Mesothelial cell of epicardium (in vitro differentiated cells): Measurements from ENCODE around the gene ATP6V0B. TPM values are rescaled to one million over a fixed set of nuclear protein-coding genes. Genes with fewer than 3 reads are reported as not detected.

Source experiments
- DNase-seq, 2 experiments: peaks; one replicate each; pipeline ENCODE4 v3.0.0; 2021; ENCODE audit warnings: low spot score in 2 of 2; ENCODE audit not compliant: unreplicated experiment in 2 of 2
- H3K27ac Mint-ChIP-seq: 2 replicates; pipeline ENCODE4 v1.8.0; 2021; ENCODE audit warnings: mixed read lengths
- H3K27me3 Mint-ChIP-seq: 2 replicates; pipeline ENCODE4 v1.8.0; 2021; ENCODE audit warnings: low read depth, mixed read lengths
- H3K36me3 Mint-ChIP-seq: 2 replicates; pipeline ENCODE4 v1.8.0; 2021; ENCODE audit warnings: mixed read lengths
- H3K4me1 Mint-ChIP-seq: 2 replicates; pipeline ENCODE4 v1.8.0; 2021; ENCODE audit warnings: mixed read lengths
- H3K4me3 Mint-ChIP-seq: 2 replicates; pipeline ENCODE4 v1.8.0; 2021; ENCODE audit warnings: mild to moderate bottlenecking, moderate library complexity, mixed read lengths
- H3K9me3 Mint-ChIP-seq: 2 replicates; pipeline ENCODE4 v1.8.0; 2021; ENCODE audit warnings: mixed read lengths
- total RNA-seq: library from RNA; stranded (reverse); gene quantifications from 3 replicates; pipeline ENCODE4 v1.2.1, GENCODE V29; 2021
- TF ChIP-seq, protein P1 (sequence below): fragments of 200-600 bp; sonication (generic); IDR thresholded peaks from one replicate; pipeline ENCODE4 v1.5.0; 2021; ENCODE audit warnings: antibody characterized with exemption; ENCODE audit not compliant: unreplicated experiment

Gene ATP6V0B
- total RNA-seq, 1 donor from 2014 or later, result 72.8 TPM

DNA sequence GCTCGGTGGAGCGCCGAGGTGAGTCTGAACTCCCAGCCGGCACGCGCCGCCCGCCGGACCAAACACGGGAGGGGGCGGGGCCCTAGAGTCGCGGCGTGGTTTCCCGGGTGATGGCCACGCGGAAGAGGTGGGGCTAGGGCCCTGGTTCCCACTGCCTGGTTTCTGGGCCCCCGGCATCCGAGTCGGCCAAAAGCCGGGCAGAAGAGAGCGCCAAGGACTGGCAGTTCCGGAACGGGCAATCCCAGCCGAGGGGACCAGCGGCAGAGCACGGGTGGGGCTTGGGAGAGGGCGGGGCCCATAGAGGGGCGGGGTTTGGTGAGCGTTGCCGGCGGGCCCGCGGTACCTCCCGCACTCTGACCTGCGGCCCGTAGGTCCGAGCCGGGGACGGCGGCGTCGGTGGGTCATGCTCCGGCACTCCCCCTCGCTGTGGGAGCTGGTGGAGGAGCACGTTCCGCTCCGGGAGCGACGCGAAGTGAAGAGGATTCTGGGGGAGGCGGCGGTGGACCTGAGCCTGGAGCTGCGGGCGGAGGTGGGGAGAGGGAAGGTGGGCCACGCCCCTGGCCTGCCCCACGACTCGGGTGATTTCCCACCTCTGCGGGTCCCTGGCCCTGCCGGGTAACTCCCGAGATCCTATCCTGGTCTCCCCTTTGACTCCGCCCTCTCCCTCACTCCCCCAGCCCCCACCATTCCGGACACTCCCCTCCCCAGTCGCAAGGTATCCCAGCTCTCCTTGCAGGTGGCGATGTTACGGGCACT is 16.9 kb downstream of the ATP6V0B start, which contains the start of gene CCDC24:
TSS of gene CCDC24 (plus strand) at position 124 of the 756 bp plus-strand sequence. CDS start at position 404, 280 bp downstream.
- H3K27ac Mint-ChIP-seq, result peak within 1 kb of the TSS; percentile 90
- no peaks in the 10 kb centered on the region for H3K9me3 Mint-ChIP-seq
- no peaks in the 10 kb centered on the region for H3K27me3 Mint-ChIP-seq
- TF ChIP-seq, protein P1, sequence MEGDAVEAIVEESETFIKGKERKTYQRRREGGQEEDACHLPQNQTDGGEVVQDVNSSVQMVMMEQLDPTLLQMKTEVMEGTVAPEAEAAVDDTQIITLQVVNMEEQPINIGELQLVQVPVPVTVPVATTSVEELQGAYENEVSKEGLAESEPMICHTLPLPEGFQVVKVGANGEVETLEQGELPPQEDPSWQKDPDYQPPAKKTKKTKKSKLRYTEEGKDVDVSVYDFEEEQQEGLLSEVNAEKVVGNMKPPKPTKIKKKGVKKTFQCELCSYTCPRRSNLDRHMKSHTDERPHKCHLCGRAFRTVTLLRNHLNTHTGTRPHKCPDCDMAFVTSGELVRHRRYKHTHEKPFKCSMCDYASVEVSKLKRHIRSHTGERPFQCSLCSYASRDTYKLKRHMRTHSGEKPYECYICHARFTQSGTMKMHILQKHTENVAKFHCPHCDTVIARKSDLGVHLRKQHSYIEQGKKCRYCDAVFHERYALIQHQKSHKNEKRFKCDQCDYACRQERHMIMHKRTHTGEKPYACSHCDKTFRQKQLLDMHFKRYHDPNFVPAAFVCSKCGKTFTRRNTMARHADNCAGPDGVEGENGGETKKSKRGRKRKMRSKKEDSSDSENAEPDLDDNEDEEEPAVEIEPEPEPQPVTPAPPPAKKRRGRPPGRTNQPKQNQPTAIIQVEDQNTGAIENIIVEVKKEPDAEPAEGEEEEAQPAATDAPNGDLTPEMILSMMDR, result no peak
- H3K4me3 Mint-ChIP-seq, result peak within 1 kb of the TSS; percentile 85
- DNase-seq, result peak; percentile 60 to 76
- H3K4me1 Mint-ChIP-seq, result peaks cover 12% of the 10 kb centered on the region
- H3K36me3 Mint-ChIP-seq, result no peaks in the 10 kb centered on the region

DNA sequence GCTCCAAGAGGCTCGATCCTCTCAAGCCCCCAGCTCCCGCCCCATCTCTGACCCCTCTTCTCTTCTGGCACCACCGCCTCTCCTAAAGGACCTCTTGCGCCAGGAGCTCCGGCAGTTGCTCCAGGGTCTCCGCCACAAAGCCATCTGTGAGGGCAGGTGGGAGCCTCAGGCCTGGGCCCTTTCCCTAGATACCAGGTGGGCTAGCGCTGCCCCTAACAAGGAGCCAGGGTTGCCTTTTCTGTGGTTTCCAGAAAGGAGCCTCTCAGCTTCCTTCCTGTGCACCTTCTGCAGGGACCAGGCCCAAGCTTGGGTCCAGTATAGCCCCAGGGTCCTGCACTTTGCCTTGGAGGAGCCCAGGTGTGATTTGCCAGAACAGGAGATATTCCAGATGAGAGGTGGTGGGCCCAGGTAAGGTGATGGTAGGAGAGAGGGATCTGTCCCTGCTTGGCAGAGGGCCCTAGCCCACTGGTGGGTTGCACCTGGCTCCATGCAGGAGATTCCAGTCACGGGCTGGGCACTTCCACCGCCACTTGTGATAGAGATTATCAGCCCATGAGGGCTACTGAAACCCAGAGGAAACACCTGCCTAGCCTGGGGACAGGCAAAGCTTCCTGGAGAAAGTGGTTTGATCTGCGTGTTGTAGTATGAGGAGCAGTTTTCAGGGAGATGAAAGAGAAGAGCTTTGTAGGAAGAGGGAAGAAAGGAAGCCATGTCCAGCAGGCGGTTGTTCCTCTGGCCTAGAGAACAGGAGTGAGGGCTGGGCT is 17.7 kb downstream of the ATP6V0B start:
- TF ChIP-seq, protein P1, result no peak

DNA sequence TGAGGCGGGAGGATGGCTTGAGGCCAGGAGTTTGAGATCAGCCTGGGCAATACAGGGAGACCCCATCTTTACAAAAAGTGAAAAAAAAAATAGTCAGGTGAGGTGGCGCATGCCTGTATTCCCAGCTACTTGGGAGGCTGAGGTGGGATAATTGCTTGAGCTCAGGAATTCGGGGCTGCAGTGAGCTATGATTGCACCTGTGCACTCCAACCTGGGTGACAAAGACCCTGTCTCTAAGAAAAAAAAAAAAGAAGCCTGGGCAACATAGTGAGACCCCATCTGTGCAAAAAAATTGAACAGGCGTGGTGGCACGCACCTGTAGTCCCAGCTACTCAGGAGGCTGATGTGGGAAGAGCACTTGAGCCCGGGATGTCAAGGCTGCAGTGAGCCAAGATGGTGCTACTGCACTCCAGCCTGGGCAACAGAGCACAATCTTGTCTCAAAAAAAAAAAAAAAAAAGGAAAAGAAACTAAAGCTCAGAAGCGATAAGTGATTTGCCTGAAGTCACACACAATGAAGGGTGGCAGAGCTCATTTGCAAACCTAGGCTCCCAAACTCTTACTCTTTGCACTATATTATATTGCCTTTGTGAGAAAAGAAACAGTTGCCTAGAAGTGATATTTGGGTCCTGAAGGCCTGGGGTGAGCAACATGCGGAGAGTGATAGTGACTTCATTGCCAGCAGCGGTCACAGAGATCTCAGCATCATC is 18.6 kb downstream of the ATP6V0B start:
- peak overlapping the region; percentile 85 for H3K4me3 Mint-ChIP-seq
- no peak overlapping the region for H3K27ac Mint-ChIP-seq
- TF ChIP-seq, protein P1, result no peak
- peaks cover 12% of the 10 kb centered on the region for H3K4me1 Mint-ChIP-seq
- no peaks in the 10 kb centered on the region for H3K9me3 Mint-ChIP-seq
- no peaks in the 10 kb centered on the region for H3K27me3 Mint-ChIP-seq
- no peaks in the 10 kb centered on the region for H3K36me3 Mint-ChIP-seq
- no peak for DNase-seq

More for the DNA sequence above, 17.7 kb downstream of the ATP6V0B start:
- Mint-ChIP-seq H3K4me1 (peaks cover 12% of the 10 kb centered on the region), H3K9me3 (no peaks in the 10 kb centered on the region), H3K36me3 (no peaks in the 10 kb centered on the region), H3K4me3 (peak overlapping the region; percentile 85), H3K27me3 (no peaks in the 10 kb centered on the region), H3K27ac (peak overlapping the region; percentile 81)
- DNase-seq, result no peak

DNA sequence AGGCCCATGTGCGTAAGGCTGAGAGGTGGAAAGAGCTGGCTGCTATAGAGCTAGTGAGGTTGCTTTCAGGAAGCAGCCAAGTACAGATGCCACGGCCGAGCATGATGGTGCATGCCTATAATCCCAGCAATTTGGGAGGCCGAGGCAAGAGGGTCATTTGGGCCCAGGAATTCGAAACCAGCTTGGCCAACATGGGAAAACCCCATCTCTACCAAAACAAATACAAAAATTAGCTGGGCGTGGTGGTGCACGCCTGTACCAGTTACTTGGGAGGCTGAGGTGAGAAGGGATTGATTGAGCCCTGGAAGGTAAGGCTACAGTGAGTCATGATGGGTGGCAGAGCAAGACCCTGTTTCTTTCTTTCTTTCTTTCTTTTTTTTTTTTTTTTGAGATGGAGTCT is 19.3 kb downstream of the ATP6V0B start:
- no peak overlapping the region for H3K4me3 Mint-ChIP-seq
- DNase-seq, result no peak
- peaks cover 12% of the 10 kb centered on the region for H3K4me1 Mint-ChIP-seq
- TF ChIP-seq, protein P1, result no peak
- no peaks in the 10 kb centered on the region for H3K9me3 Mint-ChIP-seq
- no peak overlapping the region for H3K27ac Mint-ChIP-seq
- H3K27me3 Mint-ChIP-seq, result no peaks in the 10 kb centered on the region
- H3K36me3 Mint-ChIP-seq, result no peaks in the 10 kb centered on the region
